ENCODE measurements around the gene FXYD4.
"Not testable (repeated sequence)": the region's sequence is repeated elsewhere in the genome, so short reads cannot be mapped to it uniquely, and the experiment has no call there.

The FXYD4 gene

GRCh38 chr10:43333653-43334052, 37.8 kb upstream of the FXYD4 start:
- no peak for TF ChIP-seq CTCF (conservative IDR thresholded peaks at IDR 0.05)
- no peak for TF ChIP-seq ZFX (IDR thresholded peaks at IDR 0.05)

GRCh38 chr10:43336061-43336460, 35.4 kb upstream of the FXYD4 start:
- TF ChIP-seq CTCF (conservative IDR thresholded peaks at IDR 0.05) (no peak), ZFX (IDR thresholded peaks at IDR 0.05) (no peak)
- H3K27ac ChIP-seq, result no peak overlapping the region

More at GRCh38 chr10:43333653-43334052, 37.8 kb upstream of the FXYD4 start:
- no peak overlapping the region for H3K27ac ChIP-seq

GRCh38 chr10:43336641-43337318, 34.7 kb upstream of the FXYD4 start:
- no peak overlapping the region for H3K27ac ChIP-seq
- TF ChIP-seq CTCF (conservative IDR thresholded peaks at IDR 0.05) (no peak), ZFX (IDR thresholded peaks at IDR 0.05) (no peak)

- H3K27ac ChIP-seq, result not testable (repeated sequence)
Observed at GRCh38 chr10:43337536-43337935, 33.9 kb upstream of the FXYD4 start.

GRCh38 chr10:43338117-43338516, 33.3 kb upstream of the FXYD4 start:
- no peak for TF ChIP-seq CTCF (conservative IDR thresholded peaks at IDR 0.05)
- no peak for TF ChIP-seq ZFX (IDR thresholded peaks at IDR 0.05)

GRCh38 chr10:43339136-43339535, 32.3 kb upstream of the FXYD4 start:
- no peak overlapping the region for H3K27ac ChIP-seq
- TF ChIP-seq CTCF (conservative IDR thresholded peaks at IDR 0.05), result no peak
- TF ChIP-seq ZFX (IDR thresholded peaks at IDR 0.05), result no peak

More at GRCh38 chr10:43338117-43338516, 33.3 kb upstream of the FXYD4 start:
- H3K27ac ChIP-seq, result no peak overlapping the region

- no peak for TF ChIP-seq ZFX (IDR thresholded peaks at IDR 0.05)
- TF ChIP-seq CTCF (conservative IDR thresholded peaks at IDR 0.05), result no peak
- peak overlapping the region; percentile 13; the same call in 1 of the 2 replicates for H3K27ac ChIP-seq
Observed at GRCh38 chr10:43340101-43340500, 31.3 kb upstream of the FXYD4 start.

- TF ChIP-seq CTCF (conservative IDR thresholded peaks at IDR 0.05) (no peak), ZFX (IDR thresholded peaks at IDR 0.05) (no peak)
- H3K27ac ChIP-seq, result peak overlapping the region; percentile 13; the same call in 1 of the 2 replicates
Observed at GRCh38 chr10:43340619-43341018, 30.8 kb upstream of the FXYD4 start.

Measured in C4-2B (cell line).